Stimulated activated CD4-positive, alpha-beta T cell treated with anti-CD3 and anti-CD28 coated beads, Interleukin-2, amount 100 ng/mL, for 4 hours (primary cell): ENCODE measurements around the gene ZFP42.
"Not testable (repeated sequence)": the region's sequence is repeated elsewhere in the genome, so short reads cannot be mapped to it uniquely, and the experiment has no call there.

ENCODE experiments used
- DNase-seq: peaks from one replicate; pipeline ENCODE4 v3.0.0-alpha.2; 2020; ENCODE audit warnings: low read depth

Gene ZFP42

GRCh38 chr4:187995322-187996207 is at the start of gene ZFP42:
ZFP42 (plus strand) TSS chr4:187995771; CDS start chr4:188002808, 7,037 bp downstream.
- no peak for DNase-seq

- no peak for DNase-seq
Measured at GRCh38 chr4:187961171-187961570, 34.4 kb upstream of the ZFP42 start.

- no peak for DNase-seq
Measured at GRCh38 chr4:187961961-187962360, 33.6 kb upstream of the ZFP42 start.

- DNase-seq = no peak
Measured at GRCh38 chr4:187962926-187963325, 32.6 kb upstream of the ZFP42 start.

- DNase-seq = no peak
Measured at GRCh38 chr4:187965726-187966125, 29.8 kb upstream of the ZFP42 start.

- DNase-seq = no peak
Measured at GRCh38 chr4:187972135-187972534, 23.4 kb upstream of the ZFP42 start.

GRCh38 chr4:187983746-187984145 is 11.8 kb upstream of the ZFP42 start:
- DNase-seq = no peak

GRCh38 chr4:187992971-187993370 is 2.6 kb upstream of the ZFP42 start:
- no peak for DNase-seq

- no peak for DNase-seq
Measured at GRCh38 chr4:187993827-187994226, 1.7 kb upstream of the ZFP42 start.

- no peak for DNase-seq
Measured at GRCh38 chr4:187996502-187997177, 1.1 kb downstream of the ZFP42 start.

- not testable (repeated sequence) for DNase-seq
Measured at GRCh38 chr4:187997991-187998390, 2.4 kb downstream of the ZFP42 start.

GRCh38 chr4:187999406-187999932 is 3.9 kb downstream of the ZFP42 start:
- DNase-seq = no peak

- no peak for DNase-seq
Measured at GRCh38 chr4:188002323-188002722, 6.8 kb downstream of the ZFP42 start.

GRCh38 chr4:188002751-188003150 is 7.2 kb downstream of the ZFP42 start:
- DNase-seq = no peak

- no peak for DNase-seq
Measured at GRCh38 chr4:188005561-188005960, 10.0 kb downstream of the ZFP42 start.

- no peak for DNase-seq
Measured at GRCh38 chr4:188006285-188006848, 10.8 kb downstream of the ZFP42 start.

- DNase-seq = no peak
Measured at GRCh38 chr4:188008377-188008776, 12.8 kb downstream of the ZFP42 start.

- no peak for DNase-seq
Measured at GRCh38 chr4:188012426-188012945, 16.9 kb downstream of the ZFP42 start.

GRCh38 chr4:188015025-188015940 is 19.7 kb downstream of the ZFP42 start:
- DNase-seq = no peak

GRCh38 chr4:188016754-188017153 is 21.2 kb downstream of the ZFP42 start:
- no peak for DNase-seq

GRCh38 chr4:188018262-188018661 is 22.7 kb downstream of the ZFP42 start:
- DNase-seq = no peak
